Lung (tissue), 12 donors: ENCODE measurements around the gene GAMT. TPM values are rescaled to one million over a fixed set of nuclear protein-coding genes. Genes with fewer than 3 reads are reported as not detected.
A peak's percentile ranks its signal among the peaks of the same experiment; 100 is the strongest.

Experiments
- ATAC-seq: fragments of 200-7000 bp; cut with Tn5 transposase; one replicate; pipeline ENCODE4 v1.9.1; 2020; ENCODE audit warnings: moderate number of reproducible peaks; ENCODE audit not compliant: insufficient read depth, low FRiP score
- DNase-seq, 3 donors: peaks; one replicate each; pipeline ENCODE4 v3.0.0-alpha.2; 2013 to 2017
- H3K27ac ChIP-seq, 2 donors: one replicate each; pipeline ENCODE4 v1.5.1; 2013; ENCODE audit warnings: mild to moderate bottlenecking in 2 of 2, moderate library complexity in 2 of 2, control low read depth in 1 of 2, inconsistent platforms in 1 of 2, low read depth in 1 of 2, low read length in 1 of 2
- H3K27me3 ChIP-seq, 3 donors: one replicate each; pipeline ENCODE4 v1.5.1; 2013; ENCODE audit warnings: low read length in 2 of 3; ENCODE audit not compliant: control insufficient read depth in 3 of 3, insufficient read depth in 3 of 3
- H3K36me3 ChIP-seq, 4 donors: one replicate each; pipeline ENCODE4 v1.5.1; 2013; ENCODE audit warnings: low read length in 4 of 4, mild to moderate bottlenecking in 1 of 4, moderate library complexity in 1 of 4; ENCODE audit not compliant: control insufficient read depth in 4 of 4, insufficient read depth in 4 of 4
- H3K4me1 ChIP-seq, 5 donors: one replicate each; pipeline ENCODE4 v1.5.1; 2013; ENCODE audit warnings: low read length in 5 of 5, mild to moderate bottlenecking in 2 of 5, moderate library complexity in 1 of 5; ENCODE audit not compliant: control insufficient read depth in 5 of 5, insufficient read depth in 5 of 5
- H3K4me3 ChIP-seq: one replicate; pipeline ENCODE4 v1.5.1; 2013; ENCODE audit warnings: mild to moderate bottlenecking, control low read depth, moderate library complexity
- H3K9ac ChIP-seq, 2 donors: one replicate each; pipeline ENCODE4 v1.5.1; 2013; ENCODE audit warnings: low read length in 2 of 2, control low read depth in 1 of 2; ENCODE audit not compliant: insufficient read depth in 1 of 2
- H3K9me3 ChIP-seq, 4 donors: one replicate each; pipeline ENCODE4 v1.5.1; 2013; ENCODE audit warnings: low read length in 3 of 4, mild to moderate bottlenecking in 1 of 4, moderate library complexity in 1 of 4; ENCODE audit not compliant: control insufficient read depth in 4 of 4, insufficient read depth in 3 of 4
- WGBS, 2 donors: extraction: QIAGEN DNeasy Blood & Tissue Kit; methylation state at CpG; one replicate each; pipeline ENCODE4 v1.1.7; 2013; 5-methylcytosine and 5-hydroxymethylcytosine counted together
- polyA plus RNA-seq, 2 donors: library from polyadenylated mRNA; stranded (reverse); fragments of 200-250 nt; gene quantifications; one replicate each; pipeline ENCODE4 v1.2.1, GENCODE V29; 2013
- total RNA-seq, 2 donors: library from RNA; depleted of rRNA in 1 of 2; stranded (reverse); fragments of >200 nt in 1 of 2; gene quantifications; one replicate each; pipeline ENCODE4 v1.2.1, GENCODE V29; 2014 to 2021
- TF ChIP-seq, protein P1 (sequence below): IDR thresholded peaks from 2 replicates; pipeline ENCODE4 v1.5.1; 2012; ENCODE audit warnings: mild to moderate bottlenecking; ENCODE audit errors: control extremely low read depth, extremely low read depth
- donor health status: control.
- donor health status: control.
- donor health status: Bipolar disorder and iron deficiency.
- donor health status: healthy.
- donor health status: DM: yes; HTN: yes; CAD: no.

Gene GAMT
- total and polyA plus RNA-seq, 4 donors, result 2.9 to 8.6 (median 7.3) TPM

DNA sequence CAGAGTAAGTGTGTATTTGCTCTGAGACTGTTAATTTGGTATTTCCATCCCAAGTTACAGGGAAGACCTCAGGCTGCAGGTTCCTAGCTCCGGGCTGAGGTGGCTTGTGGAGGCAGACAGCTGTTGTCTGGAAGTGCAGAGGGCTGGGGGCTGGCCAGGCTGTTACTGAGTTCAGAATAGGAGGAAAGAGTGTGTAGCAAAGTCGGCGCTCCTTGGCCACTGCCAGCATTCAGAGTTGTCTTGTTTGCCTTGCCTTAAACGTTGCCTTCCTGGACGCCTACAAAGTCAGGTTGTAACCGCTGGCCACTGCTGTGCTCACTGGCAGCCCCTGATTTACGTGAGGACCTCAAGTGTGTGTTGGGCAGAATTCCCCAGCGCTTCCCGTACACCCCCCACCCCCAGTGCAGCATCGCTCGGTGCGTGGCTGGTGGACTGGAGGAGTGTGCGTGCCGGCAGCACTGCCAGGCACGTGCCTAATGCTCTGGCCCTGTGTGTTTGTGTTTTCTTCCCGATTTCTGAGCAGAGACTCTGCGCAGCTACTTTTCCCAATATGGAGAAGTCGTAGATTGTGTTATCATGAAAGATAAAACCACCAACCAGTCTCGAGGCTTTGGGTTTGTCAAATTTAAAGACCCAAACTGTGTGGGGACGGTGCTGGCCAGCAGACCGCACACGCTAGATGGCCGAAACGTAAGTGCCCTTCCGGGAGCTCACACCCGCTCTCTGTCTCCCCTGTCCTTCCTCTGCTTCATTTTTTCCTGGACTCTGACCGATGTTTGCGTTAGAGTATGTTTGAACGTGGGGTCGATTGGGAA lies 16.5 kb upstream of the GAMT start:
- Histone ChIP-seq H3K27ac (peak overlapping the region in 1 of 2 donors; percentile 23), H3K36me3 (peaks cover 0 to 52% (median 10%) of the 10 kb centered on the region in 4 donors), H3K9ac (no peak overlapping the region), H3K4me3 (no peak overlapping the region), H3K9me3 (no peaks in the 10 kb centered on the region), H3K4me1 (peaks cover 14 to 27% (median 18%) of the 10 kb centered on the region in 5 donors), H3K27me3 (no peaks in the 10 kb centered on the region)
- WGBS, 2 donors, result 81 to 88% methylated on average over 30 of the region's 30 CpGs
- TF ChIP-seq, protein P1, sequence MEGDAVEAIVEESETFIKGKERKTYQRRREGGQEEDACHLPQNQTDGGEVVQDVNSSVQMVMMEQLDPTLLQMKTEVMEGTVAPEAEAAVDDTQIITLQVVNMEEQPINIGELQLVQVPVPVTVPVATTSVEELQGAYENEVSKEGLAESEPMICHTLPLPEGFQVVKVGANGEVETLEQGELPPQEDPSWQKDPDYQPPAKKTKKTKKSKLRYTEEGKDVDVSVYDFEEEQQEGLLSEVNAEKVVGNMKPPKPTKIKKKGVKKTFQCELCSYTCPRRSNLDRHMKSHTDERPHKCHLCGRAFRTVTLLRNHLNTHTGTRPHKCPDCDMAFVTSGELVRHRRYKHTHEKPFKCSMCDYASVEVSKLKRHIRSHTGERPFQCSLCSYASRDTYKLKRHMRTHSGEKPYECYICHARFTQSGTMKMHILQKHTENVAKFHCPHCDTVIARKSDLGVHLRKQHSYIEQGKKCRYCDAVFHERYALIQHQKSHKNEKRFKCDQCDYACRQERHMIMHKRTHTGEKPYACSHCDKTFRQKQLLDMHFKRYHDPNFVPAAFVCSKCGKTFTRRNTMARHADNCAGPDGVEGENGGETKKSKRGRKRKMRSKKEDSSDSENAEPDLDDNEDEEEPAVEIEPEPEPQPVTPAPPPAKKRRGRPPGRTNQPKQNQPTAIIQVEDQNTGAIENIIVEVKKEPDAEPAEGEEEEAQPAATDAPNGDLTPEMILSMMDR, result no peak
- DNase-seq (no peak), ATAC-seq (no peak)

DNA sequence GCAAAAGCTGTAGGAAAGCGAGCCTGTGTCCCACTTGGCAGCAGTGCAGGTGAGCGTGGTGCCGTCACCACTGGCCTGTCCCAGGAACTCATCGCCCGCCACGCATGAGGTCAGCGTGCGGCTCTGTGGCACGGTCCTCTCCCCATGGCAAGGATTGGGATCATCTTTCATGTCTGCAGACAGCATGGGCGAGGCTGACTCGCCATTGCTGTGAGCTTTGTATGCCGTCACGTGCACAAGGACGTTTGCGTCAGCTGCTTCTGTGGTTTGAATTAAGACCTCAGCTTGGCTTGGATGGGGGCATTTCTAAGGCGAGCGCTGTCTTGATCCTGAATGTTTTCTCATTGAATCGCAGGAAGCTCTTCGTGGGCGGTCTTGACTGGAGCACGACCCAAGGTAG lies 15.8 kb upstream of the GAMT start:
- peak overlapping the region in 1 of 2 donors; percentile 23 for H3K9ac ChIP-seq
- peak overlapping the region in 1 of 2 donors; percentile 8 for H3K27ac ChIP-seq
- H3K4me1 ChIP-seq, result peaks cover 14 to 34% (median 21%) of the 10 kb centered on the region in 5 donors
- WGBS, 2 donors, result 86 to 87% methylated on average over 21 of the region's 21 CpGs
- peaks cover 0 to 48% (median 5%) of the 10 kb centered on the region in 4 donors for H3K36me3 ChIP-seq
- no peaks in the 10 kb centered on the region for H3K9me3 ChIP-seq
- no peak overlapping the region for H3K4me3 ChIP-seq
- H3K27me3 ChIP-seq, result no peaks in the 10 kb centered on the region
- TF ChIP-seq, protein P1, result no peak
- DNase-seq, result no peak
- ATAC-seq, result no peak

DNA sequence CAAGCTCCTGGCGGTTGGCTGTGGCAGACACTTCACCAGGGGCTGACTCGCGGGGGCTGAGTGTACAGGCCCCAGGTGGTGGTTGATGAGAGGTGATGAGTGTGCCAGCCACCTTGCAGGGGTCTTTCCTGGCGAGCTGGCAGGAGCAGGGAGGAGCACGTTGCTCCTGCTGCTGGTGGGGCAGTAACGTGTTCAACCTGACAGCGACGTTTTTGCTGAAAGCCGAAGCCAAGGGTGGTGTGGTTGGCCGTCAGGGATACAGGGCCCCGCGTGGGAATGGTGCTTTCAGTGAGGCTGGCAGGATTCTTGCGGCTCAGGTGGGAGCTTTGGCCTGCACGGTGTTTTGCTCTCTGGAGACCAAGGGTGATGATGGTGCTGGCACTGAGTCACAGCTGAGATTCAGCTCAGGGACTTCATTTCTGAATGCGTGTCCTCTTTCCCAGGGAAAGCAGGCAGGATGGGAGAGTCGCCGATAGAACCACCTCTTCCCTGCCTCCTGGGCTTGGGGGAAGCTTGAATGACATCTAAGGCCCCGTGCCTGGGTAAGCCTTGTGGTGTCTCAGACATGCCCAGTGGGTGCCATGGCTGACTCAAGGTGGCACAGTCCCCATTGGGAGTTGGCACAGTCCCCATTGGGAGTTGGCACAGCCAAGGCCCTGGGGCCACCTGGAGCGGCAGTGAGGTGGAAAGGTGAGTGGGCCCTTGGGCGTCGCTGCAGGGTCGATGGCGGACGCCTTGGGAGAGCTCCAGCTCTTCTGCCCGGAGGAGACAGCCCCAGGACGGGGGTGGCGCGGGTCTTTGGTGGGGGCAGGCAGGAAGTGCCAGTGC lies 14.9 kb upstream of the GAMT start:
- WGBS, 2 donors, result 60 to 77% methylated on average over 28 of the region's 28 CpGs
- Histone ChIP-seq H3K4me3 (no peak overlapping the region), H3K4me1 (peaks cover 14 to 41% (median 25%) of the 10 kb centered on the region in 5 donors), H3K27ac (peak overlapping the region; percentile 79 to 83), H3K9me3 (no peaks in the 10 kb centered on the region), H3K27me3 (no peaks in the 10 kb centered on the region), H3K9ac (peak overlapping the region; percentile 37 to 73), H3K36me3 (peaks cover 0 to 41% (median 4%) of the 10 kb centered on the region in 4 donors)
- TF ChIP-seq, protein P1, result no peak
- DNase-seq (no peak), ATAC-seq (no peak)
